ENCODE measurements around the gene SPRR5.

- no peak for TF ChIP-seq ATF3 (IDR thresholded peaks at IDR 0.05; ENCODE audit: insufficient read depth, low read depth, low read length)
- no peak for TF ChIP-seq USF2 (IDR thresholded peaks at IDR 0.05; ENCODE audit: low read length)
- no peak for TF ChIP-seq POLR2AphosphoS5 (IDR thresholded peaks at IDR 0.05; ENCODE audit: low read depth, low read length)
- TF ChIP-seq CTCF (IDR thresholded peaks at IDR 0.05; ENCODE audit: control extremely low read depth in 1 of 3, insufficient read depth in 1 of 3, low read depth in 1 of 3, low read length in 3 of 3): no peak
Observed at GRCh38 chr1:152998476-152998875, 51.5 kb downstream of the SPRR5 start.

Data from H1 (cell line).